Body of pancreas (tissue), 4 donors: ENCODE data around the gene MPG.

Source experiments
- CTCF ChIP-seq, 7 experiments: fragments of 450-650 bp in 4 of 7; fragments of 200-600 bp in 3 of 7; sonication (generic) in 3 of 7; IDR thresholded peaks; one replicate each; pipeline ENCODE4 v1.5.1; 2016 to 2019; ENCODE audit warnings: antibody characterized with exemption in 7 of 7
- POLR2A ChIP-seq, 3 donors: fragments of 450-650 bp; IDR thresholded peaks; one replicate each; pipeline ENCODE4 v1.6.1; 2016; ENCODE audit warnings: antibody characterized with exemption in 3 of 3, mild to moderate bottlenecking in 2 of 3

GRCh38 chr16:33877-34647 is 44.0 kb upstream of the MPG start:
- TF ChIP-seq CTCF (IDR thresholded peaks at IDR 0.05) = no peak
- TF ChIP-seq POLR2A (IDR thresholded peaks at IDR 0.05) = no peak
